GM19397 (cell line): Measurements from ENCODE around the gene ZEB1.
"Not testable (repeated sequence)": the region's sequence is repeated elsewhere in the genome, so short reads cannot be mapped to it uniquely, and the experiment has no call there.

Experiments
- ATAC-seq: cut with Tn5 transposase; IDR thresholded peaks from one replicate; pipeline ENCODE4 v1.9.1; 2021; ENCODE audit warnings: mild to moderate bottlenecking, moderate library complexity; ENCODE audit not compliant: unreplicated experiment

ZEB1 gene

GRCh38 chr10:31317652-31318381, 1.2 kb upstream of the ZEB1 start:
- no peak for ATAC-seq

- ATAC-seq: peak; percentile 63
Observed at GRCh38 chr10:31318382-31318853, 598 bp upstream of the ZEB1 start.

- peak; percentile 21 for ATAC-seq
Observed at GRCh38 chr10:31319602-31320549, 860 bp downstream of the ZEB1 start.

- ATAC-seq: peak; percentile 19
Observed at GRCh38 chr10:31320550-31321211, 1.7 kb downstream of the ZEB1 start.

- no peak for ATAC-seq
Observed at GRCh38 chr10:31321396-31321941, 2.5 kb downstream of the ZEB1 start.

- no peak for ATAC-seq
Observed at GRCh38 chr10:31322647-31323046, 3.6 kb downstream of the ZEB1 start.

GRCh38 chr10:31340343-31340742, 21.3 kb downstream of the ZEB1 start:
- no peak for ATAC-seq

- ATAC-seq: no peak
Observed at GRCh38 chr10:31341552-31341951, 22.5 kb downstream of the ZEB1 start.

- ATAC-seq: no peak
Observed at GRCh38 chr10:31343009-31343408, 24.0 kb downstream of the ZEB1 start.

- no peak for ATAC-seq
Observed at GRCh38 chr10:31343551-31343950, 24.5 kb downstream of the ZEB1 start.

- no peak for ATAC-seq
Observed at GRCh38 chr10:31345886-31346285, 26.9 kb downstream of the ZEB1 start.

GRCh38 chr10:31346953-31347352, 27.9 kb downstream of the ZEB1 start:
- ATAC-seq: no peak

- ATAC-seq: no peak
Observed at GRCh38 chr10:31347705-31348104, 28.7 kb downstream of the ZEB1 start.

GRCh38 chr10:31350891-31351290, 31.9 kb downstream of the ZEB1 start:
- ATAC-seq: no peak

GRCh38 chr10:31352436-31353226, 33.6 kb downstream of the ZEB1 start:
- ATAC-seq: no peak

GRCh38 chr10:31353574-31353973, 34.6 kb downstream of the ZEB1 start:
- ATAC-seq: peak; percentile 82

- no peak for ATAC-seq
Observed at GRCh38 chr10:31358688-31359330, 39.8 kb downstream of the ZEB1 start.

- no peak for ATAC-seq
Observed at GRCh38 chr10:31359979-31360378, 41.0 kb downstream of the ZEB1 start.

GRCh38 chr10:31361475-31361874, 42.5 kb downstream of the ZEB1 start:
- not testable (repeated sequence) for ATAC-seq
